A673 (cell line): ENCODE measurements around the gene CCR6.

ENCODE experiments used
- EZH2 ChIP-seq: fragments of 200-600 bp; sonication (generic); IDR thresholded peaks from 2 replicates; pipeline ENCODE4 v1.6.1; 2017; ENCODE audit warnings: borderline replicate concordance, low read depth, mild to moderate bottlenecking, mixed read lengths, antibody characterized with exemption, low read length; ENCODE audit not compliant: poor library complexity, severe bottlenecking
- TF ChIP-seq, protein P1 (sequence below): fragments of 300-800, 200-600 bp; sonication (generic); conservative IDR thresholded peaks from 2 replicates; pipeline ENCODE4 v1.5.1; 2017; ENCODE audit warnings: low read depth, mild to moderate bottlenecking, antibody characterized with exemption, low read length, moderate library complexity, mixed read lengths

DNA sequence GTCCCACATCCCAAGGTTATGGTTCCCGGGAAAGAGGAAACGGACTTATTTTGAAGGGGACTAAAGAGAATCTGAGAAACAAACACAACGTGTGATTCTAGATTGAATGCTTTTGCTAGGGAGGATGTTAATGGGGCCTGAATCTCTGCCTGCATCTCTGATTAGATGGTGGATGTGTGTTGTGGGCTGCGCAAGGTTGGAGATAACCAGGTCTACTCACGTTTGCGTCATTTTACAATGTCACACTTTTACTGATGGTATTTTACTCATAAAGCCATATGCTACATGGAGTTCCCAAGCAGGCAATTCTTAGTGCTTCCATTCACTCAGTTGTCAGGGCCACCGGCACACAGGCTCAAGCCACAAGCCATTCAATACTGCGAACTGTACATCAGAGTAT lies 23.2 kb upstream of the CCR6 start:
- TF ChIP-seq, protein P1, sequence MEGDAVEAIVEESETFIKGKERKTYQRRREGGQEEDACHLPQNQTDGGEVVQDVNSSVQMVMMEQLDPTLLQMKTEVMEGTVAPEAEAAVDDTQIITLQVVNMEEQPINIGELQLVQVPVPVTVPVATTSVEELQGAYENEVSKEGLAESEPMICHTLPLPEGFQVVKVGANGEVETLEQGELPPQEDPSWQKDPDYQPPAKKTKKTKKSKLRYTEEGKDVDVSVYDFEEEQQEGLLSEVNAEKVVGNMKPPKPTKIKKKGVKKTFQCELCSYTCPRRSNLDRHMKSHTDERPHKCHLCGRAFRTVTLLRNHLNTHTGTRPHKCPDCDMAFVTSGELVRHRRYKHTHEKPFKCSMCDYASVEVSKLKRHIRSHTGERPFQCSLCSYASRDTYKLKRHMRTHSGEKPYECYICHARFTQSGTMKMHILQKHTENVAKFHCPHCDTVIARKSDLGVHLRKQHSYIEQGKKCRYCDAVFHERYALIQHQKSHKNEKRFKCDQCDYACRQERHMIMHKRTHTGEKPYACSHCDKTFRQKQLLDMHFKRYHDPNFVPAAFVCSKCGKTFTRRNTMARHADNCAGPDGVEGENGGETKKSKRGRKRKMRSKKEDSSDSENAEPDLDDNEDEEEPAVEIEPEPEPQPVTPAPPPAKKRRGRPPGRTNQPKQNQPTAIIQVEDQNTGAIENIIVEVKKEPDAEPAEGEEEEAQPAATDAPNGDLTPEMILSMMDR: no peak
- TF ChIP-seq EZH2: no peak
